GM18526 (cell line): ENCODE data around the gene TAAR2.

Experiments used
- POLR2A ChIP-seq: IDR thresholded peaks from 3 replicates; pipeline ENCODE4 v1.6.1; 2011; ENCODE audit not compliant: insufficient read length; ENCODE audit errors: extremely low read depth

The TAAR2 gene, protein sequence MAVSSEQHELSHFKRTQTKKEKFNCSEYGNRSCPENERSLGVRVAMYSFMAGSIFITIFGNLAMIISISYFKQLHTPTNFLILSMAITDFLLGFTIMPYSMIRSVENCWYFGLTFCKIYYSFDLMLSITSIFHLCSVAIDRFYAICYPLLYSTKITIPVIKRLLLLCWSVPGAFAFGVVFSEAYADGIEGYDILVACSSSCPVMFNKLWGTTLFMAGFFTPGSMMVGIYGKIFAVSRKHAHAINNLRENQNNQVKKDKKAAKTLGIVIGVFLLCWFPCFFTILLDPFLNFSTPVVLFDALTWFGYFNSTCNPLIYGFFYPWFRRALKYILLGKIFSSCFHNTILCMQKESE

GRCh38 chr6:132624175-132624574 is at the start of gene TAAR2:
TSS of gene TAAR2 (minus strand) at chr6:132624275. CDS start at chr6:132624275, 0 bp downstream.
- TF ChIP-seq POLR2A, result no peak

GRCh38 chr6:132673376-132674094 is 49.5 kb upstream of the TAAR2 start:
- no peak for TF ChIP-seq POLR2A

DNA sequence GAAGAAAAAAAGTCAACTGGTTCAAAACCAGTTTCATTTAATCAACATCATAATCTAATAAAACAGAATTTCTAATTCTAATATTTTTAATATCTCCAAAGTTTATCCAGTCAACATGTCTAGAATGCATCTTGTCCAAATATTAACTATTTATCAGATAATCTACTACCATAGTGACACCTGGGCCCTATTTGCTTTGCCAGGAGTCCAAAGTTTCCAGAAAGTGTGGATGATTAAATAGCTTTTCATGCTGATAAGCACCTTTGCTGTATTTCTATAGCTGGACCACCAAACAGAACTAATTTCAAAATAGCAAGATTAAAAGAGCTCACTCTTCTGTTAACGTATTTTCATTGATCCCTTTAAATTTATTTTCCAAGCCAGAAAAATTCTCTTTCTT is 47.2 kb upstream of the TAAR2 start:
- no peak for TF ChIP-seq POLR2A

- no peak for TF ChIP-seq POLR2A
Measured at GRCh38 chr6:132669690-132670291, 45.7 kb upstream of the TAAR2 start.

GRCh38 chr6:132666118-132666517 is 42.0 kb upstream of the TAAR2 start:
- no peak for TF ChIP-seq POLR2A

DNA sequence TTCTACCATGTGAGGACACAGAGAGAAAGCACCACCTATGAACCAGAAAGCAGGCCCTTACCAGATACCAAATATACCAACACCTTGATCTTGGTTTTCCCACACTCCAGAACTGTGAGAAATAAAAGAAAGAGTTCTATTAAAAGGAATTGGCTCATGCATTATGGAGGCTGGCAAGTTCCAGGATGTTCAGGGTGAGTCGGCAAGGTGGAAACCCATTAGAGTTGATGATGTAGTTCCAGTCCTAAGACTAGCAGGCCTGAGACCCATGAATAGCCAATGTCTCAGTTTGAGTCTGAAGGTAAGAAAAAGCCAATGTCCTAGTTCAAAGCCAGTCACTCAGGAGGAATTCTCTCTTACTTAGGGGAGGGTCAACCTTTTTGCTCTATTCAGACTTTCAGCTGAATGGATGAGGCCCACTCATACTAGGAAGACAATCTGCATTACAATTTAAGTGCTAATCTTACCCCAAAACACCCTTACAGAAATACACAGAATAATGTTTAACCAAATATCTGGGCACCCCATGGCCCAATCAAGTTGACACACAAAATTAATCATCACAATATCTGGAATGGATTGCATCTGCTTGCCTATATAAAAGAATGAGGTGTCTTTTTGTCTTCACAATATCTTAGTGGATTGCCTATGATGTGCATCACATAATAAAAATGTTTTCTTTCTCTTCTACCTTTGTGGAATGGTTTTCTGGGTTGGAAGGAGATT is 40.4 kb upstream of the TAAR2 start:
- no peak for TF ChIP-seq POLR2A

DNA sequence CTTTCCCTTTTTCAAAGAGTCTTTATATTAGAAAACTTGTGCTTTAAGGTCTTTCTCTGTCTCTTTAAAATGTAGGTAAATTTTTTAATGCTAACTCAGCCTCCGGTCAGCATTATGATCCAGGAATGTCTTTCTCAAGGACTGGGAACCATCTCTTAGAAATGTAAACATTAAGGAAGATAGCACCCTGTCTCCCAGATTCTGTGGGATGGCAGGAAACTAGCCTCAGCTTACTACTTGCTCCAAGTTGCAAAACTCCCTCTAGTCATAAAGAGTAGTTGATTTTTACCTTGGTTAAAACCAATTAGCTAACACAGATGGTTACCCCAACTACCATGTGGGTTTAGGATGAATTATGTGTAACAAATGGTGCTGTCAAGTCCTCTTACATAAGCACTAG is 39.6 kb upstream of the TAAR2 start:
- TF ChIP-seq POLR2A, result no peak

DNA sequence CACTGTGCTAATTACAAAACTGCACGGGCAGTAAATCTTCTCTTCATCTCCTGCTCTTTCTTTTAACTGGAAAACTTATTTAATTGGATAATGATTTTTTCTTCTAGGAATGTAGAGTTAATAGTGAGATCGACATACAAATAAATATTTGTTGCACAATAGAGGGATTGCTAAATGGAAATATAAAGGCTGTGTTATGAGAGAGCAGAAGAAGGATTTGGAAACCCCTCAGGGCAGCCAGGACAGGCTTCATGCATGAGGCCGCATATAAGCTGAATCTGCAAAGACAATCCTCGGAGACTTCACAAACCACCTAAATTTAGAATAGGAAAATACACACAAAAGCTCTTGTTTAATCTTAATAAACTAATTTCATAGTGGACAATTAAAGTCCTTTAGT is 37.8 kb upstream of the TAAR2 start:
- TF ChIP-seq POLR2A, result no peak

DNA sequence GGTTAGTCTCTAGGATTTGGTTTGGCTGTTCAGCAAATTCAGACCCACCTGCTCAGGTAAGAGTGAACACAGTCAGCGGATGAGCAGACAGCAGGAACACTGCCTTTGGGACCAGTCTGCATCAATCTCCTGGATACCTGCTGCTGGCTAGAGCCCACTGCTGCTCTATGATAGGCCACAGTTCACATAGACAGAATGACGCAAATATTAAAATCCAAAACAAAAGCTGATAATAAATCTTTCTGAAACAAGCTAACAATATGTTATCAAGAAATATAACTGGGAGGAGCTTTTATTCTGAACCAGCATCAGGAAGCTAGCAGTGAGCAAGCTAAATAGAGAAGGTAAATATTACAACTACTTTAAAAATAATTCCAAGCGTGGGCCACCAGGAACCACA is 35.0 kb upstream of the TAAR2 start, which contains the start of gene TAAR1:
Gene TAAR1, minus strand, starts transcription at position 101 of the 400 bp plus-strand sequence. CDS start 13,179 bp downstream, outside the sequence.
- TF ChIP-seq POLR2A, result no peak

DNA sequence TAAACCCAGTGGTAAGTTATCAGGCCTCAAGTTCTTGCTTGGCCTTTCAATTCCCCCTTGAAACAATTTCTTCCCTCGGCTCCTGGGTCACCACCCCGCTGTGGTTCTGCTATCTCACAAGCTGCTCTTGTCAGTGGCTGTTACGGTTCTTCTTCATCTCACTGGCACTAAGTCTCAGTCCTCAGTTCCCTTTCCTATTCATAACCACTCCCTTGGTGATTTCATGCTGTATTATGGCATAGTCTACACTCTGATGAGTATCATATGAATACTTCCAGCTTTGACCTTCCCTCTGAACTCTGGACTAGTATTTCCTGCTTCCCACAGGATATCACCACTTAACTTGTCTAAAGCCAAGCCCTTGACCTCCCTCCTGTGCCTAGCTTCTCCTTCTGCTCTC is 27.0 kb upstream of the TAAR2 start:
- no peak for TF ChIP-seq POLR2A

DNA sequence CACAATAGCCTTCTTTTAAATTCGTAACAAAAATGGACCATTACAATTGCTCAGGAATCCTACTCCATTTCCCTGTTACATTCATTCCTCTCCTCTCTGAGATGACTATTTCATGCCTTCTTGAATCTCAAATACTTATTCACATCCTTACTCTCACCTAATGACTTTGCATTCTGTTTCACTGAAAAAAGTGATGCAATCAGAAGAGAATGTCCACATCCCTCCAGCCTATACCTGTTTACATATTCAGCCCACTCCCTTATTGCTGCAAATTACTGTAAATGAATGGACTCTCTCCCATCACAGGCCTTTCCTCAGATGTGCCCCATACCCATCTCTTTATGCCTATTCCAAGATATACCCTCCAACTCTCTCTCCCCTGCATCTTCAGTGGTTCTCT is 26.4 kb upstream of the TAAR2 start:
- no peak for TF ChIP-seq POLR2A

- no peak for TF ChIP-seq POLR2A
Measured at GRCh38 chr6:132648828-132649227, 24.8 kb upstream of the TAAR2 start.

GRCh38 chr6:132648356-132648755 is 24.3 kb upstream of the TAAR2 start:
- TF ChIP-seq POLR2A, result no peak

DNA sequence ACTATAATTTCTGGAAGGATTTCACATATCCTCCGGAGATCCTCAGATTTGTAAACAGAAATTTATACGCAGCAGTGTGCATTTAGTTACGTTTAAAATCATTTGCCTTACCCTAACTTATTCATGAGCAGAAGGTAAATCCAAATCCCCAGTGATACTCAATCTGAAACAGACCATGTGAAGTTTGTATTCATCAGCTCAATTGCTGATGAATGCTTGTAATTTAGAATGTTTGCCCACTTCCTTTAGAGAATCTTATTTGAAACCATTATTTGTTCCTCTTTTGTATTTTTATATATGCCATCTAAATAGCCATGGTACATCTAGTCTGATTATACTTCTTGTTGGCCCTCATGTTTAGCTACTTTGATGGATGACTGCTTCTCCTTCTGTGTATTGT is 19.5 kb upstream of the TAAR2 start:
- TF ChIP-seq POLR2A, result no peak

DNA sequence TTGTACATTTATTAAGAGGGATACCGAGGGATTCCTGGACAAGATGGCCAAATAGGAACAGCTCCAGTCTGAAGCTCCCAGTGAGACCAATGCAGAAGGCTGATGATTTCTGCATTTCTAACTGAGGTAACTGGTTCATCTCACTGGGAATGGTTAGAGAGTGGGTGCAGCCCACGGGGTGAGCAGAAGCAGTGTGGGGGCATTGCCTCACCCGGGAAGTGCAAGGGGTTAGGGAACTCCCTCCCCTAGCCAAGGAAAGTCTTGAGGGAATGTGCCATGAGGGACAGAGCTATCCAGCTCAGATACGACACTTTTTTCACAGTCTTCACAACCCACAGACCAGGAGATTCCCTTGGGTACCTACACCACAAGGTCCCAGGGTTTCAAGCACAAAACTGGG is 10.7 kb upstream of the TAAR2 start:
- no peak for TF ChIP-seq POLR2A
